HG02938 (cell line): Measurements from ENCODE around the gene HTRA1.

ENCODE experiments used
- ATAC-seq: cut with Tn5 transposase; IDR thresholded peaks from one replicate; pipeline ENCODE4 v1.9.1; 2021; ENCODE audit warnings: mild to moderate bottlenecking, moderate library complexity; ENCODE audit not compliant: unreplicated experiment

The HTRA1 gene

DNA sequence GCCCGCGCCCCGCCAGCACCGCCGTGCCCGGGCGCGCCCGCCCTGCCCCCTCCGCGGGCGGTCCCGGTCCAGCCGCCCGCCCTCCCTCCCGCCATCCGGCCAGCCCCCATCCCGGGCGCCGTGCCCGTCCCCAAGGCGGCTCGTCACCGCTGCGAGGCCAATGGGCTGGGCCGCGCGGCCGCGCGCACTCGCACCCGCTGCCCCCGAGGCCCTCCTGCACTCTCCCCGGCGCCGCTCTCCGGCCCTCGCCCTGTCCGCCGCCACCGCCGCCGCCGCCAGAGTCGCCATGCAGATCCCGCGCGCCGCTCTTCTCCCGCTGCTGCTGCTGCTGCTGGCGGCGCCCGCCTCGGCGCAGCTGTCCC is at the start of gene HTRA1:
Gene HTRA1 (plus strand): TSS at position 187 of the 362 bp plus-strand sequence. CDS start 100 bp downstream, at position 287.
- no peak for ATAC-seq

DNA sequence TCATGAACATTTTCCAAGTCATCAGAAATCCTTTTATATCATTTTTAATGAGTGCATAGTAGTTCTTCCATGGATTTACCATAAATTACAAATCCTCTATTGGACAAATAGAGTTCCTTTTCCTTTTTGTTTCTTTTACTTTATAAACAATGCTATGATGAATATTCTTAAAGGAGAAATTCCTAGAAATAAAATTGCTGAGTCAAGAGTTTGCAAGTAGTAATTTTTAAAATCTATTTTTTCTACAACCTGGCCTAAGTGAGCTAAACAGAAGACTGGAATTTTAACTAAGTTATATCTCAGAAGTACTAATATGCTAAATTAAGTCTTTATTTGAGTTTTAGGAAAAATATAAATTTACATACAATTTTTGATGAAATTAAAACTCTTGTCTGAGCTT is 48.0 kb upstream of the HTRA1 start:
- no peak for ATAC-seq

DNA sequence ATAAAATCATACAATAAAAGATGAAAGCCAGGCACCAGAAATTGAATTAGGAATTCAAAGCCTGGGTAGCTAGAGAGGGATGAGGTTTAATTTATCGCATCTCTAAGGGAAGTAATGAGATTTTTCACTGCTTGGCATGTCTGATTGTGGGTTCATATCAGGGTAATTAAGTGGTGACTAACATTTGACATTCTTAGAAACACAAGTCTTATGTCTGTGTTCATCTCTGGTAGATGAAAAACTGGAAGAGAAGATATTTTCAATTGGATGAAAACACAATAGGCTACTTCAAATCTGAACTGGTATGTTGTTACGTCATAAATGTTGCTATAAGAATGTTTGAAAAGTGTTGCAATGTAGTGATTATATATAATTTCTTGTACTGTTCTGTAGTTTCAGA is 43.7 kb upstream of the HTRA1 start:
- no peak for ATAC-seq

DNA sequence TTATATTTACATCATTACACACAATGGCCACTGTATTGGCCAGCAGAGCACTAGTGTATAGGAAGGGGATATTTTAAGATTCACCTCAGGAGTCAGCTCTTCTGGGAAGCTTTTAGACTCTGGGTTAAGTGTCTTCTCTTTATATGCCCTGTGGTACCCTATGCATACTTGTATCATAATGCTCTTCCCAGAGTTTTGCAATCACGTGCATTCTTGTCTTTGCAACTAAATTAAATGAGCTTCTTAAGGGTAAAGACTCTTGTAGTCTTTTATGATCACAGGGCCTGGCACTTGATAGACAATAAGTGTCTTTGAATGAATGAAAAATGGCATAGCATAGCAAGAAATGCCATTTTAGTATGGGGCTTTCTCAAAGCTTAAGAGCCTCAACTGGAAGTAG is 42.3 kb upstream of the HTRA1 start:
- no peak for ATAC-seq

DNA sequence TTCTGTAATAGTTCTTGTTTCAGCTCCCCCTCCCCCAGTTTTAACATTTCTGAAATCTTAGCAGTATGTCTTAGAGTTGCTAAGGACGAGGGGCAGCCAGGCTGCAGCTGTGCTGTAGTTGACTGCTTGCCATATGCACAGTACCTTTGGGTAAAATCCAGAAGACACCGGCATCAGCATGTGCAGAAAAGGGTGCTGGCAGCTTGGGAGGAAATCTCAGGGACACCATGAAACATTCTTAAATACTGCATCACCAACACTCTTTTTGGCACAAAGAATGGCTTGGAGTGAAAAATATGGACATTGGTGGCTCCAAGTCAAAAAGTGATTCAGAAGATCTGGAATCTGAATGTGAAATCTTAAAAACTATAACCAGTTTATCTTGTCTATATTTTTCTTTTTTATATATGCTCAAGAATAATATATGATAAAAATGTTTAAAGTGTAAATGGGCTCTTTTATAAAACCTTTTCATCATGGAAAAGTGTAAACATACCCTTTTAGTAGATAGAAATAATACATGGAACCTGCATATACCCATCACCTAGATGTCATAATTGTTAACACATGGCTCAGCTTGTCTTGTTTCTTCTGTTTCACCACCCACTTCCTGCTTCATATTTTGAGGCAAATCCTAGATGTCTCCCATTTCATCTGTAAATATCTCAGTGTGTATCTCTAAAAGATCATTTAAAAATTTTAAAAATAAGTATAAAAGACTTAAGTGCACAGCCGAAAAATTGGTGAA is 41.3 kb upstream of the HTRA1 start:
- ATAC-seq: no peak

DNA sequence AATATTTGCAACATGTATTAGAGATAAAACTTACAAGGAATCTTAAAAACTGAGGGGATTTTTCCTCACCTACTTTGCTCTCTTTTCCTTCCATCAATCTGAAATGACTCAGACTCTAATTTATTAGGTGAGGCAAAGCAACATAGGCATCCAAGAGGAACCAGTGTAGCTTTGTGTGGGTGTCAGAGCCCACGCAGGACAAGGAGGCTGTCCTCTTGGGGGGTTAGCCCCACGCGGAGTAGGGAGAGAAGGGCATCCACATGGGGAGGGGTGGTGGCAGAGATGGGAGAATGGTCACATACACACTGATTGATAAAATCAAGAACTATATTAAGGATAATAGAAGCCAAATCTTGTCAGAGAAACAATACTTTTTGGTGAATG is 40.7 kb upstream of the HTRA1 start:
- no peak for ATAC-seq

DNA sequence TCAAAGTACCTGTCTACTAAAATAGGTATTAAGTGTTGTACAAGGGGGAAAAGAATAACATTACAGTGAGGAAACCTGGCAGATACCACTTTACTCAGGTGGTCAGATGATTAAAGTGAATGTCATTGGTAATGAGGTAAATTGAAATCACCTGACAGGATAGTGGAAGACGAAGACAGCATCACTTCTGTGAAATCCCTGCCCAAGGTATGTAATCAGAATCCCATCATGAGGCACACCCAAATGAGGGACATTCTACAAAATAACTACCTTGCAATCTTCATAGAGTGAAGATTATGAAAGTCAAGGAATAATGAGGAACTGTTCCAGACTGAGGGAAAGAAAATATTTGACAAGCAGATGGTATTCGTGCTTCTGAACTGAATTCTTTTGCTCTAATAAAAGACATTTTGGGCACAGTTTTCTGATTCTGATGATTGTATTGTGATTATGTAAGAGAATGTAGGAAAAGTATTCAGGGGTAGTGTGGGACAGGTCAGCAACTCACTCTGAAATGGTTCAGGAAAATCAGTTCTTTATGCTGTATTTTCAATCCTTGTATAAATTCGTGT is 40.2 kb upstream of the HTRA1 start:
- no peak for ATAC-seq

DNA sequence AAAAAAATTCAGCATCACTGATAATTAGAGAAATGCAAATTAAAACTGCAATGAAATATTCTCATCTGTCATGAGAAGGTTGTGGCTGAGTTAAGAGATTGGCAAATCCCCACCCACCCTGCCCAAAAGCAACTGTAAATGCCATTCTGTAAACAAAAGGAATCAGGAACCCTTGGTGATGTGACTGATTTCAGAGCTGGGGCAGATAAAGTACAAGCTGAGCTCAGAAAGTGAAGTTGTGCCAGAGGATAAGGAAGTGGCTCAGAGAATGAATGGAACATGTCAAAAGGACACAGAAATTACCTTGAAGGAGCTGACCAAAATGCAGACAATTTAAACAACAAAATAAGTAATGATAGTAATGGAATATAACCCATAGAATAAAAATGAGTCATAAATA is 39.6 kb upstream of the HTRA1 start:
- no peak for ATAC-seq

DNA sequence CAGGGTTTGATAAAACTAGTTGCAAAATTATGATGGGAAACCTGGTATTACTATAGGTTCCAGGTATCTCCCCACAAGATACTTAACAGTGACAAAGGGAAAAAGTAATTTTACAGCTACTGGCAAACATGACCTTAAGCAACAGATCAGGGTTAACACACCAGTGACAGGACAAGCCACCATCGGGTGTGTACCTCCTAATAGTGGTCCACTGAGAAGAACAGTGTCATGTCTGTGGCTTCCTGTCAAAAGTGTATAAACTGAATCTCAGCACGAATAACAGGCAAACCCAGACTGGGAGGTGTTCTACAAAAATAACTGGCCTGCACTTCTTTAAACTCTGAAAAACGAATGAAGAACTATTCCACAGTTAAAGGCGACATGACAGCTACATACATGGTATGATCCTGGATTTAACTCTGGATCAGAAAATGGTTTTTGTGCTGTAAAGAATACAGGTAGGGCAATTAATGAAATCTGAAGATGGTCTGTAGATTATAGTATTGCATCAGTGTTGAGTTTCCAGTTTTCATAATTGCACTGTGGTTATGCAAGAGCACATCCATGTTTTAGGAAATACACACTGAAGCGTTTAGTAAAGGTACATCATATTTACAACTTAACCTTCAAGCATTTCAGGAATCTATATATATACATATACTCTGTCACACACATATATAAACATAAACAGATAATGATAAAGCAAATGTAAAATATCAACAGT is 38.9 kb upstream of the HTRA1 start:
- ATAC-seq: no peak

DNA sequence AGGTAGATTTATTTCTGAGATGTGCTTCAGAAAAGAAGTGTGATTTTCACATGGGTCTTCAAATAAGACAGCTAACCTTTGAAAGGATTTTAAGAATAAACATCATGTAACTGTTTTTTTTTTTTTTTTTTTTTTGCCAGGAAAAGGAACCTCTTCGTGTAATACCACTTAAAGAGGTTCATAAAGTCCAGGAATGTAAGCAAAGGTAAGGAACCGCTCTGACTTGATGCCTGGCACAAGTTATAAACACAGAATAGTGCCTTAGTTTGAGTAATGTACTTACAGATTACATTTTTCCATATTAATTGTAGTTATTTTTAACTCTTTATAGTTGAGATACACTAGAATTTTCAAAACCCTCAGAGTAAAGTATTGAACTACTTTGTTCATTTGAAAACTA is 37.3 kb upstream of the HTRA1 start:
- ATAC-seq: no peak

DNA sequence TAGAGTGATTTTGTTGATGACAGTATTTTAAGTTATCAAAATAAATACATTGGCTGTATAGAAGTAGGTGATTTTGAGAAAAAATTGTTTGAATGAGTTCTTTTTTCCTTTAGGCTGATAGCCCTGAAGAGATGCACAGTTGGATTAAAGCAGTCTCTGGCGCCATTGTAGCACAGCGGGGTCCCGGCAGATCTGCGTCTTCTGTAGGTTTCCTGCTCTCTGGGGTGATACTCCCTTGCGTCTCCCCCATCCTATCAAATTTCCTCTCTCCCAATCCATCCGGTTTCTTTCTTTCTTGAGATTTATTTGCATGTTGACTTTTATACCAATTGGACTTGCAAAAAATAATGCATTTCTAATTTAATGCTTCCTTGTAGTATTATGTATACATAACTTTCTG is 34.5 kb upstream of the HTRA1 start:
- ATAC-seq: no peak

DNA sequence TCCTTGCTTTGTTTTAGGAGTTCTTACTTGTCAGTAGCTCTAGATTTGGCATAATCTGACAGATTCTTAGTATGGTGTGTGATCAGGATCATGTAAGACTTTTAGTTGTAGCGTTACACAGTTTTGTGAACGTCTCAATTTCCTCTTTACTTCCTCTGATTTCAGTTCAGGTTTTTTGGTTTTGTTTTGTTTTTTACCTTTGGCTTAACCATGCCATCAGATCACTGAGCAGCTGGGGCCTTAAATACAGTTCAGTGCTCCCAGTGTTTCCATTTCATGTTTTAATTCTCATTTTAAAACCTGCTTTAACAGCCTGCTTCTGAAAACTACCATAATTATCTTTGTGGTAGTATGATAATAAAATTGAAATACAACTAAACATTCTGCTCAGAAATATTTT is 34.1 kb upstream of the HTRA1 start:
- ATAC-seq: no peak

DNA sequence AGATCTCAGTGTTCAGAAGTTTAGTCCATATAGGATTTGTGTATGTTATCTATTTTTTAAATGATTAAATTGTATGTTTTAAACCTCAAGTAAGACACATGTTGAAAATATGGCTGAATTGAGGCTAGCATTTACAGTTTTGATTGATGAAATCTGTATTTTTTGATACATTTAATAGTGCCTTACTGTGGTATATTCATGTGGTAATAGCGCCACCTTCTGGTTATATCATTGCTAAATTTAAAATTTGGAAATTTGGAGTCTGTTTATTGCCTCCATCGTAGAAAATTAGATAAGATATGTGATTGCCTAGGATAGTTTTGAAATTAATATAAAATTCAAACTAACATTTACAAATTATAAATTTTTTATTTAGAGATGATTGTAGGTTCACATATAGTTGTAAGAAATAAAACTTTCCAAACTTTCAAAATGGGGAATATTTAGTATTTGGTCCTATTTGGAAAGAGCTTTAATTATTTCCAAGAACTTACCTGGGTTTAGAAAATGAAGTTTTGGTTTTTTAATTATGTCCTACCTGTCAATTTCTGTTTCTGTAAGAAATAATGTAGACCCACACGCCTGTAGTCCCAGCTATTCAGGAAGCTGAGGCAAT is 26.0 kb upstream of the HTRA1 start:
- no peak for ATAC-seq

DNA sequence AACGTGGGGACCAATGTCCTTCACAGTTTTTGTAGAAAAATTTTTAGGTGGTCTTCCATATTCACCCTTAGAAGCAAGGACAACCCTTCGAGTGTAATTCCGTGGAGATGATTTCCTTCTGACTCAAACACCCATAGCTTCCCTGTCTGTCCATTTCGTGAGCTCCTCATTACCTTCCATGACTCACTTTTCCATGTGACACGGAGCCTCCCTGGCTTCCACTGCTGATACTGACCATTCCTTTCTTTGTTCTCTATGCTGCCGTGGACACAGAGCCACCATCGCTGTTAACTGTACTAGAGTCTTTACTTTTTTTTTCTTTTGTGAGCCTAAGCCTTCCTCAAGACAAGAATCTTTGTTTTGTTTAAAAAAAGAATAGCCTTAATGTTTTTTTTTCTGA is 19.4 kb upstream of the HTRA1 start:
- ATAC-seq: no peak

DNA sequence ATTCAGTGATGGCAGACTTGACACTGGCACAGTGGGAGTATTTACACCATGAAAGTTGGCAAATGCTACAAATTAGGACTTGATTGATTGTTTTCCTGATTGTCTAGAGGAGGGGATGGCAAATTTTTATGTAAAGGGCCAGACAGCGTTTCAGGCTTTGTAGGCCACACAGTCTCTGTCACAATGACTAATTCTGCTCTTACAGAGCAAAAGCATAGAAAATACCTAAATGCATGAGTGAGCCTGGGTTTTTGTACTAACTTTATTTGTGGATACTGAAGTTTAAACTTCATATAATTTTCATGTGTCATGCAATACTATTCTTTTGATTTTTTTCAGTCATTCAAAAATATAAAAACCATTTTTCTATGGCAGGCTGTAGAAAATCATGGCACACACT is 15.9 kb upstream of the HTRA1 start:
- no peak for ATAC-seq

DNA sequence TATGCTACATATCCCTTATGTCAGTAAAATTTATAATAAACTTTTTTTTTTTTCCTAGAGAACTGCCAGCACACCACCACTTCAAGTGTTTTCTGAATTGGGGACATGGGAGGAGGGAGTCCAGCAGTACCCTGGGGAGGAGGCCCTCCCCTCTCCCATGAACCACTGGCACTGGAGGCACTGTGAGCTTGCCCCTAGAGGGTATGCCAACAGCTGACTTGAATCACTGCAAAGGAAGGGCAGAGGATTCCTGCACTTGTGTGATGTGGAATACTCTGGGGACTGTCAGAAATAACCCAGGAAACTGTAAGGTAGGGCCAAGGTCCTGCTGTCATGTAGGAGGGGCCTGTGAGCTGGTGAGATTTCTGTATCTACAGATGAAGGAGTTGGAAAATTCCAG is 15.4 kb upstream of the HTRA1 start:
- ATAC-seq: no peak

DNA sequence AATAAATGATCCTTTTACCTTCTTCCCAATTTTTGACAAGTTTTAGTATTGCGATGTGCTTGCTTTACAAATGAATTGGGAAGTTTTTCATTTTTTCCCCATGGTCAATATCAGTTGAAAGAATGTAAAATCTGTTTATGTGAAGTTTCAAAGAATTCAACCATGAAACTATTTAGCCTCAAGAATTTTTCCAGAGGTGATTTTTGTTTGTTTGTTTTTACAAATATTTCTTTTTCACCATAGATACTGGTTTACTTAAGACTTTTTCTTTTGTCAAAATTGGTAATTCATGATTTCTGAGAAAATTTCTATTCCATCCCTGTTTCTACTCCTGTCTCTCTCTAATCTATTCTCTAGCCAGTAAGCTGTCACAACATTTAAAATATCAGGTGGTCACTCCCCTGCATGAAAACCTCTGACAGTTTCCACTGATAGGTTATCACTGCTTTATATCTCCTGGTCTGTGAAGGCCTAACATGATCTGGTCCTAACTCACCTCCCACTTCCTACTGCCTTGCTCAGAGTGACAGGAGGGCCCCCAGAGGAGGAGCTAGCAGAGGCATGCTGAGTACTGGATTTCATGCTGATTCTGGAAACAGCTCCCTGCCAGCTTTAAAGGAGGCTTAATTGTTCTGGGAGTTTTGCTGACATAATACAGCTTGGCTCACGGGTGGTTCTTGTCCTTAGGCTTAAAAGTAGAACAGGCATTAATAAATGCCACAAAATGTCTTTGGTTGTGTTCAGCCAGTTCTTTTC is 14.5 kb upstream of the HTRA1 start:
- ATAC-seq: no peak

DNA sequence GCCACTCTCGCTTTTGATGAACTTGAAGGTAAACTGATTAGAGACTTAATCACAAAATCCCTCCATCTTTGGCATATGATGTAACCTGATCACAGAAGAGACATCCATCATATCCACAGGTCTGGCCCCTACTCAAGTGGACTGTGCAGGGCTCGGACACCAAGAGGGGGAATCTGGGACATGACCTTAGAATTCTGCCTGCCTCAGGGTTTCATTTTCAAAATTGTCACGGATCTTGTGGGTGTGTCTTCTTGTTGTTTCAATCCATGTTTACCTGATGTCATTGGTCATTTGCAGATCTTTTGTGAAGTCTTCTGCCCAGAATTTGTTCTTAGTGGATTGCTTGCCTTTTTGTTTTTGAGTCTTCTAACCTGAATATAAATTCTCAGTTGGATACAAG is 12.8 kb upstream of the HTRA1 start:
- ATAC-seq: no peak

DNA sequence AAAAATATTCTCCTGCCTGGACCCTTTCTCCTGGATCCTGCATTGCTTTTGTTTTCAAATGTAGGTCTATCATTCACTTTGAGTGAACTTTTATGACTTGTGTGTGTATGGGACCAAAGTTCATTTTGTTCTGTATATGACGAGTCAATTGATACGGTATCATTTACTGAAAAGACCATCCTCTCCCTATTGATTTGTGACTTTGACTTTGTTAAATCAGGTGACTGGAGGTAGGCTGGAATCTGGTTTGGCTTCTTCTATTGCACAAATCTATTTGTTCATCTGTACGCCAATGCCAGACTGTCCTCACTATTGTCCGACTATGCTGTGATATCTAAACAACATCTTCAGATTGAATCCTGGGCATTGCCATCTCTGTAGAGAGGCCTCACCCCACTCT is 12.2 kb upstream of the HTRA1 start:
- ATAC-seq: no peak

DNA sequence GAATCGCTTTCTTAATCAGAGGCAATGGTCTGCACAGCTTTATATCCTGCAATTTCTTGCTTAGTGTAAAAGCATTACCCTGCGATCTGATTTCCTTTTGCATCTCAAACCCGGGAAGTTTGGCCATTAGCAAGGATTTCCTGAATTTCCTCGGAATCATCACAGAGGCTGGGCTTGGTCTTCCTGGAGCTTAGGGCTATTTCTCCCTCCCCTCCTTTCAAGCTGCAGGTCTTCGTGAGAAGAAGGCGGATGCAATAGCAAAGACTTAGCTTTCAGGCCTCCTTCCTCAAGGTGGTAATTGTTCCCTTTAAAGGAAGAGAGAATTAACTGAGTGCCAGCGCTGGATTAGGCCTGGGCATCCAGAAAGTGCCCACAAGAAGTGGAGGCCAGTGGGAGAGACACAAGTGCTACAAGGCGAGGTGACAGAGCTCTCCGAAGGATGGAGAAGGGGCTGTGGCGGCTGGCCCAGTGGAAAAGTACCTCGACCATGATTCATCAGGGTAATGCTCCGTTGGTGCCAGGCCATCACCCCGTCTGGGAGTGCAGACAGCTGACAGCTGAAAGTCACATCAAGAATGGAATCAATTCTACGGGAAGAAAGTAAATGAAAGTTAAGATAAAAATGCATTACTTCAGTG is 10.9 kb upstream of the HTRA1 start:
- no peak for ATAC-seq

DNA sequence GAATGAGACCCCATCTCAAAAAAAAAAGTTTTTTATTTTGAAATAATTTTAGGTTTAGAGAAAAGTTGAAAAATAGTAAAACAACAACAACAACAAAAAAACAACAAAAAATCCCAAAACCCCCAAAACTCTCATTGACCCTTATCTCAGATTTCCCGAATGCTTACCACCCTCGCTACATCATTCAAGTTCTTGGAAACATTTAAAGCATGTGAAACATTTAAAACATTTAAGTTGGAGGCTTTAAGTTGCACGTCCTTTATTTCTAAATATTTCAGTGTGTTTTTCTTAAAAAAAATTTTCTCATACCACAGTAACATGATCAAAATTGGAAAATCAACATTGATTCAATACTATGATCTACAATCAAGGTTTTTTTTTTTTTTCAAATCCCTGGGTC is 7.3 kb upstream of the HTRA1 start:
- ATAC-seq: no peak
